OCI-LY1 (cell line): ENCODE results near the gene NDUFS1.

Experiments
- EZH2 ChIP-seq: fragments of 200-600 bp; sonication (generic), shearing (Covaris generic); IDR thresholded peaks from 2 replicates; pipeline ENCODE4 v1.8.0; 2017; ENCODE audit warnings: borderline replicate concordance, mixed run types, mild to moderate bottlenecking, antibody characterized with exemption, low read length, moderate library complexity, mixed read lengths
- TF ChIP-seq, protein P1 (sequence below): fragments of 200-600 bp; sonication (generic), shearing (Covaris generic); IDR thresholded peaks from 2 replicates; pipeline ENCODE4 v1.5.1; 2017; ENCODE audit warnings: mild to moderate bottlenecking, antibody characterized with exemption, low read length, moderate library complexity, mixed read lengths

DNA sequence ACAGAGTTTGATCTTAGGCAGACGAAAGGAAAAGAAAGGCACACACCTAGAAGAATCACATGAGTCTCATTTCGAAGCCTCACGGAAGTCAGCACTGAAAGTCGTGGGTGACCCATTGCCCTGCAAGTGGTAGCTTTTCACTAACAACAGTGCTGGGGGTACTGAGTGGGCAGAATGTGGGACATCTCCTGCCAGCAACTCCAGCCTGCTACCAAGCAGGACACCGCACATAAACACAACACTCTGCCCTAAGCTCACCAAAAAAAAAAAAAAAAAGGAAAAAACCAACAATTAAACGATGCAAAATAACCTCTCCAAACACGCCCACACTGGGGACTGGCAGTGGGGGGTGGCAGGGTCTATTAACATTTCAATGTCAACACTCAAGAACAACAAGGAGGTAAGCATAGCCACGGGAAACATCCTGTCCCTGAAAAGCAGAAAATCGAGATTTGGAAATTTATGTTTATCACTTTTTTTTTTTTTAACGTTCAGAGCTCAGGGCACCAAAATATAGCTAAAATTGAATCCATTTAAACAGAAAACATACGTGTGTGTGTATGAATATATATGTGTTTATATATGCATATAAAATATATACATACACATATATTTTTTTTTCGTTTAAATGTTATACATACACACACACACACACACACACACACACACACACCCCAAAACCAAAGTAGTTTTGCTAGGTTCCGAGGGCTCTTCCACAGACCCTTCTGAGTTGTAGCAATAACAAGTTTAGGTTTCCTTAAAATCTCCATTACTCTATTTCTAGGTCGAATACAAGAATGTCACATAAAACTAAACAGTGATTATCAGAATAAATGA is 75.4 kb downstream of the NDUFS1 start:
- TF ChIP-seq, protein P1, sequence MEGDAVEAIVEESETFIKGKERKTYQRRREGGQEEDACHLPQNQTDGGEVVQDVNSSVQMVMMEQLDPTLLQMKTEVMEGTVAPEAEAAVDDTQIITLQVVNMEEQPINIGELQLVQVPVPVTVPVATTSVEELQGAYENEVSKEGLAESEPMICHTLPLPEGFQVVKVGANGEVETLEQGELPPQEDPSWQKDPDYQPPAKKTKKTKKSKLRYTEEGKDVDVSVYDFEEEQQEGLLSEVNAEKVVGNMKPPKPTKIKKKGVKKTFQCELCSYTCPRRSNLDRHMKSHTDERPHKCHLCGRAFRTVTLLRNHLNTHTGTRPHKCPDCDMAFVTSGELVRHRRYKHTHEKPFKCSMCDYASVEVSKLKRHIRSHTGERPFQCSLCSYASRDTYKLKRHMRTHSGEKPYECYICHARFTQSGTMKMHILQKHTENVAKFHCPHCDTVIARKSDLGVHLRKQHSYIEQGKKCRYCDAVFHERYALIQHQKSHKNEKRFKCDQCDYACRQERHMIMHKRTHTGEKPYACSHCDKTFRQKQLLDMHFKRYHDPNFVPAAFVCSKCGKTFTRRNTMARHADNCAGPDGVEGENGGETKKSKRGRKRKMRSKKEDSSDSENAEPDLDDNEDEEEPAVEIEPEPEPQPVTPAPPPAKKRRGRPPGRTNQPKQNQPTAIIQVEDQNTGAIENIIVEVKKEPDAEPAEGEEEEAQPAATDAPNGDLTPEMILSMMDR = no peak
- no peak for TF ChIP-seq EZH2
